IMR-90 (cell line): ENCODE data around the gene ACOXL. TPM values are rescaled to one million over a fixed set of nuclear protein-coding genes. Genes with fewer than 3 reads are reported as not detected.

Experiments
- ATAC-seq: fragments of 200-7000 bp; cut with Tn5 transposase; 2 replicates; pipeline ENCODE4 v1.9.1; 2020; ENCODE audit warnings: low read depth, mild to moderate bottlenecking, moderate library complexity
- BruUV-seq: library from RNA; stranded (reverse); fragments of 400-500 nt; replicated peaks from 2 replicates; lab custom pipeline; 2021; lab: Mats Ljungman, UMichigan
- CTCF ChIA-PET: fragments of 300-600 bp; formaldehyde crosslinking; extraction: SDS; loops from one replicate; lab custom pipeline; 2021; ENCODE audit warnings: antibody characterized with exemption; lab: Yijun Ruan, JAX
- POLR2A ChIA-PET: fragments of 300-600 bp; sonication (Branson Sonifier 250); formaldehyde crosslinking; loops from one replicate; lab custom pipeline; 2022; ENCODE audit warnings: antibody characterized with exemption; ENCODE audit not compliant: unreplicated experiment; lab: Charles Lee
- DNase-seq: peaks from one replicate; pipeline ENCODE4 v3.0.0; 2013
- H2AFZ ChIP-seq: replicated peaks from 2 replicates; pipeline ENCODE3; 2013; ENCODE audit warnings: low read length, mild to moderate bottlenecking; ENCODE audit not compliant: poor library complexity
- H2AK5ac ChIP-seq: 2 replicates; pipeline ENCODE4 v1.6.1; 2013; ENCODE audit warnings: low read depth, low read length, inconsistent platforms
- H2AK9ac ChIP-seq: replicated peaks from 2 replicates; pipeline ENCODE3; 2013; ENCODE audit warnings: mild to moderate bottlenecking, low read depth, low read length, moderate library complexity; ENCODE audit not compliant: poor library complexity
- H2BK120ac ChIP-seq: 2 replicates; pipeline ENCODE4 v1.6.1; 2013; ENCODE audit warnings: low read depth, low read length, inconsistent platforms
- H2BK15ac ChIP-seq: 3 replicates; pipeline ENCODE4 v1.6.1; 2013; ENCODE audit warnings: low read depth, low read length, inconsistent platforms
- H2BK20ac ChIP-seq: 2 replicates; pipeline ENCODE4 v1.6.1; 2013; ENCODE audit warnings: low read depth, mild to moderate bottlenecking, inconsistent platforms, low read length, moderate library complexity
- H2BK5ac ChIP-seq: 2 replicates; pipeline ENCODE4 v1.6.1; 2013; ENCODE audit warnings: mild to moderate bottlenecking, low read depth, low read length, inconsistent platforms; ENCODE audit not compliant: poor library complexity, severe bottlenecking
- H3K14ac ChIP-seq: replicated peaks from 2 replicates; pipeline ENCODE4 v1.6.1; 2013; ENCODE audit warnings: low read depth, low read length, inconsistent platforms
- H3K18ac ChIP-seq: 2 replicates; pipeline ENCODE4 v1.6.1; 2013; ENCODE audit warnings: low read depth, low read length, control low read depth
- H3K23ac ChIP-seq: 2 replicates; pipeline ENCODE4 v1.6.1; 2013; ENCODE audit warnings: low read depth, low read length, inconsistent platforms
- H3K27ac ChIP-seq: 2 replicates; pipeline ENCODE4 v1.5.1; 2013; ENCODE audit warnings: mild to moderate bottlenecking, control low read depth, low read length; ENCODE audit not compliant: insufficient read depth
- H3K27me3 ChIP-seq: 2 replicates; pipeline ENCODE4 v1.6.1; 2013; ENCODE audit warnings: low read length; ENCODE audit not compliant: control insufficient read depth, insufficient read depth
- H3K36me3 ChIP-seq: 2 replicates; pipeline ENCODE4 v1.6.1; 2013; ENCODE audit warnings: low read length, mixed read lengths; ENCODE audit not compliant: control insufficient read depth, insufficient read depth
- H3K4ac ChIP-seq: 2 replicates; pipeline ENCODE4 v1.6.1; 2013; ENCODE audit warnings: low read depth, low read length, inconsistent platforms
- H3K4me1 ChIP-seq: 2 replicates; pipeline ENCODE4 v1.6.1; 2013; ENCODE audit warnings: low read length, mixed read lengths; ENCODE audit not compliant: control insufficient read depth, insufficient read depth
- H3K4me2 ChIP-seq: 2 replicates; pipeline ENCODE4 v1.6.1; 2013; ENCODE audit warnings: low read depth, mild to moderate bottlenecking, control low read depth, low read length, moderate library complexity
- H3K4me3 ChIP-seq: 2 replicates; pipeline ENCODE4 v1.5.1; 2013; ENCODE audit warnings: low read depth, mild to moderate bottlenecking, control low read depth, low read length, moderate library complexity; ENCODE audit not compliant: insufficient read depth
- H3K56ac ChIP-seq: 2 replicates; pipeline ENCODE4 v1.6.1; 2013; ENCODE audit warnings: low read length, inconsistent platforms; ENCODE audit not compliant: insufficient read depth; ENCODE audit errors: extremely low read depth
- H3K79me1 ChIP-seq, 2 experiments: 2 replicates each; pipeline ENCODE4 v1.6.1; 2013; ENCODE audit warnings: low read length in 2 of 2, inconsistent platforms in 1 of 2, low read depth in 1 of 2
- H3K9ac ChIP-seq: 2 replicates; pipeline ENCODE4 v1.6.1; 2013; ENCODE audit warnings: low read depth, low read length, control low read depth
- H3K9me1 ChIP-seq: 2 replicates; pipeline ENCODE4 v1.6.1; 2013; ENCODE audit warnings: low read length, inconsistent platforms; ENCODE audit not compliant: insufficient read depth
- H3K9me3 ChIP-seq: 2 replicates; pipeline ENCODE4 v1.6.1; 2013; ENCODE audit warnings: low read length; ENCODE audit not compliant: control insufficient read depth, insufficient read depth
- H4K20me1 ChIP-seq: 2 replicates; pipeline ENCODE4 v1.6.1; 2013; ENCODE audit warnings: low read length, inconsistent platforms; ENCODE audit not compliant: insufficient read depth
- H4K5ac ChIP-seq: 2 replicates; pipeline ENCODE4 v1.6.1; 2013; ENCODE audit warnings: mild to moderate bottlenecking, low read depth, low read length, control low read depth
- H4K8ac ChIP-seq, 2 experiments: 2 replicates each; pipeline ENCODE4 v1.6.1; 2013; ENCODE audit warnings: low read depth in 2 of 2, low read length in 2 of 2, control low read depth in 1 of 2, inconsistent platforms in 1 of 2
- H4K91ac ChIP-seq: 2 replicates; pipeline ENCODE4 v1.6.1; 2013; ENCODE audit warnings: low read depth, low read length, inconsistent platforms; ENCODE audit not compliant: insufficient read depth
- BHLHE40 ChIP-seq: fragments of 150-350 bp; IDR thresholded peaks from 2 replicates; pipeline ENCODE4 v1.6.1; 2016; ENCODE audit warnings: mild to moderate bottlenecking, low read depth, low read length
- CEBPB ChIP-seq: IDR thresholded peaks from 2 replicates; pipeline ENCODE4 v1.6.1; 2012; ENCODE audit warnings: low read depth, low read length, improper control_type of control experiment
- CHD1 ChIP-seq: IDR thresholded peaks from 2 replicates; pipeline ENCODE4 v1.6.1; 2012; ENCODE audit warnings: low read depth, low read length, improper control_type of control experiment
- CTCF ChIP-seq: conservative IDR thresholded peaks from 2 replicates; pipeline ENCODE4 v1.5.1; 2012; ENCODE audit warnings: mild to moderate bottlenecking, low read depth, low read length, improper control_type of control experiment
- ELK1 ChIP-seq: fragments of 150-350 bp; IDR thresholded peaks from 2 replicates; pipeline ENCODE4 v1.6.1; 2016; ENCODE audit warnings: low read depth, mild to moderate bottlenecking, low read length, moderate library complexity, borderline replicate concordance
- FOS ChIP-seq: fragments of 150-350 bp; IDR thresholded peaks from 2 replicates; pipeline ENCODE4 v1.6.1; 2016; ENCODE audit warnings: low read depth, low read length
- MAFK ChIP-seq: IDR thresholded peaks from 2 replicates; pipeline ENCODE4 v1.6.1; 2012; ENCODE audit warnings: low read depth, low read length, improper control_type of control experiment
- MAZ ChIP-seq: IDR thresholded peaks from 2 replicates; pipeline ENCODE4 v1.6.1; 2012; ENCODE audit warnings: low read depth, mild to moderate bottlenecking, low read length, improper control_type of control experiment, moderate library complexity, borderline replicate concordance
- MXI1 ChIP-seq: IDR thresholded peaks from 2 replicates; pipeline ENCODE4 v1.6.1; 2012; ENCODE audit warnings: low read depth, mild to moderate bottlenecking, low read length, moderate library complexity, borderline replicate concordance
- NFE2L2 ChIP-seq: fragments of 150-350 bp; IDR thresholded peaks from 2 replicates; pipeline ENCODE4 v1.6.1; 2016; ENCODE audit warnings: low read depth, mild to moderate bottlenecking, low read length
- POLR2A ChIP-seq: IDR thresholded peaks from 2 replicates; pipeline ENCODE4 v1.6.1; 2012; ENCODE audit warnings: mild to moderate bottlenecking, low read depth, low read length
- RAD21 ChIP-seq: IDR thresholded peaks from 2 replicates; pipeline ENCODE4 v1.6.1; 2012; ENCODE audit warnings: low read length, improper control_type of control experiment
- RCOR1 ChIP-seq: IDR thresholded peaks from 2 replicates; pipeline ENCODE4 v1.6.1; 2012; ENCODE audit warnings: mild to moderate bottlenecking, low read length, improper control_type of control experiment; ENCODE audit not compliant: insufficient replicate concordance
- RFX5 ChIP-seq: IDR thresholded peaks from 2 replicates; pipeline ENCODE4 v1.8.0; 2012; ENCODE audit warnings: low read depth, mild to moderate bottlenecking, low read length, moderate library complexity
- SMC3 ChIP-seq: fragments of 150-350 bp; IDR thresholded peaks from 2 replicates; pipeline ENCODE4 v1.6.1; 2016; ENCODE audit warnings: low read depth, mild to moderate bottlenecking, antibody characterized with exemption, low read length, moderate library complexity
- USF2 ChIP-seq: fragments of 150-350 bp; IDR thresholded peaks from 2 replicates; pipeline ENCODE4 v1.6.1; 2017; ENCODE audit warnings: mild to moderate bottlenecking, antibody characterized with exemption, low read length, low read depth
- WGBS, 2 experiments: methylation state at CpG; one replicate each; pipeline versions ENCODE4 v1.1.5 to v1.1.7; 2013; ENCODE audit warnings: missing lambda C conversion rate in 2 of 2; ENCODE audit not compliant: insufficient read length in 1 of 2; ENCODE audit errors: extremely low coverage in 2 of 2; 5-methylcytosine and 5-hydroxymethylcytosine counted together
- dilution Hi-C: fragments of 300-500 bp; cut with HindIII; formaldehyde crosslinking; loops from one replicate; pipeline ENCODE4 v1.14.3; 2018; ENCODE audit warnings: low sequenced_read_pairs; ENCODE audit not compliant: unreplicated experiment
- in situ Hi-C: fragments of 300-500 bp; cut with MboI; formaldehyde crosslinking; loops from 3 replicates; pipeline ENCODE4 v1.14.3; 2019; ENCODE audit warnings: low sequenced_read_pairs, inconsistent platforms, mixed read lengths
- intact Hi-C: fragments of 100-400 bp; cut with micrococcal nuclease; formaldehyde crosslinking; loops from 2 replicates; pipeline ENCODE4 v1.10.0; 2022
- polyA plus RNA-seq, 3 experiments: library from polyadenylated mRNA; depleted of rRNA; stranded (reverse); fragments of >200 nt; gene quantifications; 2 replicates each; pipeline ENCODE4 v1.2.3, GENCODE V29; 2012; ENCODE audit warnings: low replicate concordance in 1 of 3
- total RNA-seq: library from RNA; depleted of rRNA; stranded (reverse); fragments of >200 nt; gene quantifications from 2 replicates; pipeline ENCODE4 v1.2.3, GENCODE V29; 2012

ACOXL gene
- total and polyA plus RNA-seq, 2 of the 4 experiments (the other 2 are of a cell fraction), result not detected

- WGBS, 2 experiments, result no CpG with 5 or more reads among the region's 2 CpGs
- no peaks in the 10 kb centered on the region for H3K9me1 ChIP-seq
- no peak overlapping the region for H4K91ac ChIP-seq
- H3K56ac ChIP-seq, result no peak overlapping the region
- ATAC-seq (no peak), DNase-seq (no peak)
- H3K9me3 ChIP-seq, result no peaks in the 10 kb centered on the region
- H3K23ac ChIP-seq, result no peak overlapping the region
- H2AK9ac ChIP-seq, result no peak overlapping the region
- dilution Hi-C loops, result no loop called here
- no peaks in the 10 kb centered on the region; the same call in 1 of the 2 replicates for H3K4me1 ChIP-seq
- no peak overlapping the region for H2BK15ac ChIP-seq
- no peak overlapping the region for H3K27ac ChIP-seq
- BruUV-seq, result no TSS peak
- H3K9ac ChIP-seq, result no peak overlapping the region
- H4K20me1 ChIP-seq, result no peaks in the 10 kb centered on the region
- H3K14ac ChIP-seq, result no peak overlapping the region
- H3K27me3 ChIP-seq, result peaks cover 44% of the 10 kb centered on the region
- ChIA-PET CTCF (no interaction called here), POLR2A (no interaction called here)
- no peak overlapping the region for H2AFZ ChIP-seq
- H4K5ac ChIP-seq, result no peak overlapping the region
- intact Hi-C loops, result no loop called here
- H2AK5ac ChIP-seq, result no peak overlapping the region
- H4K8ac ChIP-seq, result no peak overlapping the region
- no peak overlapping the region for H3K4ac ChIP-seq
- H3K79me1 ChIP-seq, result no peaks in the 10 kb centered on the region
- no peak overlapping the region for H3K4me3 ChIP-seq
- no peak overlapping the region for H2BK120ac ChIP-seq
- H3K4me2 ChIP-seq, result no peak overlapping the region
- H3K36me3 ChIP-seq, result no peaks in the 10 kb centered on the region
- H2BK5ac ChIP-seq, result no peak overlapping the region
- in situ Hi-C loops, result no loop called here
- H2BK20ac ChIP-seq, result no peak overlapping the region
- TF ChIP-seq NFE2L2 (no peak), USF2 (no peak), CHD1 (no peak), BHLHE40 (no peak), CTCF (no peak), MAZ (no peak), RCOR1 (no peak), FOS (no peak), CEBPB (no peak), ELK1 (no peak), RAD21 (no peak), POLR2A (no peak), MXI1 (no peak), MAFK (no peak), RFX5 (no peak), SMC3 (no peak)
- H3K18ac ChIP-seq, result no peak overlapping the region
These were observed 298.6 kb downstream of the ACOXL start for GRCh38 chr2:111030945-111031344.
